NCI-H748 treated with DMSO at 0.1 percent for 48 hours (cell line): ENCODE data around the gene MECR.

Experiments used
- DNase-seq: peaks from one replicate; lab custom pipeline; 2025; lab: John Stamatoyannopoulos, UW

Gene MECR

GRCh38 chr1:29201595-29202051 is 29.1 kb downstream of the MECR start:
- DNase-seq, result no peak

- no peak for DNase-seq
Observed at GRCh38 chr1:29200906-29201594, 29.7 kb downstream of the MECR start.

GRCh38 chr1:29197993-29198392 is 32.7 kb downstream of the MECR start:
- DNase-seq, result no peak

- peak; percentile 1 for DNase-seq
Observed at GRCh38 chr1:29197590-29197924, 33.2 kb downstream of the MECR start.

- DNase-seq, result no peak
Observed at GRCh38 chr1:29196863-29197589, 33.7 kb downstream of the MECR start.

GRCh38 chr1:29195881-29196291 is 34.8 kb downstream of the MECR start:
- DNase-seq, result no peak

GRCh38 chr1:29193879-29194455 is 36.8 kb downstream of the MECR start:
- no peak for DNase-seq

- no peak for DNase-seq
Observed at GRCh38 chr1:29190718-29191117, 40.0 kb downstream of the MECR start.

- DNase-seq, result no peak
Observed at GRCh38 chr1:29186707-29187106, 44.0 kb downstream of the MECR start.

- no peak for DNase-seq
Observed at GRCh38 chr1:29186252-29186651, 44.5 kb downstream of the MECR start.

GRCh38 chr1:29183287-29183686 is 47.4 kb downstream of the MECR start:
- no peak for DNase-seq

- DNase-seq, result peak; percentile 77
Observed at GRCh38 chr1:29181413-29182225, 49.1 kb downstream of the MECR start, which contains the start of gene SRSF4. SRSF4 (minus strand) TSS chr1:29181900; CDS start chr1:29181752, 148 bp downstream.

- peak; percentile 47 for DNase-seq
Observed at GRCh38 chr1:29180497-29181412, 50.0 kb downstream of the MECR start.

- DNase-seq, result no peak
Observed at GRCh38 chr1:29179641-29180184, 51.0 kb downstream of the MECR start.

GRCh38 chr1:29177022-29177705 is 53.6 kb downstream of the MECR start:
- DNase-seq, result no peak

GRCh38 chr1:29176576-29176975 is 54.2 kb downstream of the MECR start:
- DNase-seq, result no peak

- no peak for DNase-seq
Observed at GRCh38 chr1:29172415-29172939, 58.3 kb downstream of the MECR start.

- DNase-seq, result no peak
Observed at GRCh38 chr1:29171521-29171920, 59.2 kb downstream of the MECR start.

GRCh38 chr1:29171089-29171488 is 59.6 kb downstream of the MECR start:
- DNase-seq, result no peak

- no peak for DNase-seq
Observed at GRCh38 chr1:29169976-29170375, 60.8 kb downstream of the MECR start.
